ENCODE results near the gene FAM221A. TPM values are rescaled to one million over a fixed set of nuclear protein-coding genes. Genes with fewer than 3 reads are reported as not detected.
"Not testable (repeated sequence)": the region's sequence is repeated elsewhere in the genome, so short reads cannot be mapped to it uniquely, and the experiment has no call there.

The FAM221A gene
- total RNA-seq, 1 experiment from 2014 or later = 8.4 TPM

- H3K36me3 ChIP-seq (ENCODE audit: control insufficient read depth, insufficient read depth, low read length) = no peaks in the 10 kb centered on the region
- intact Hi-C loops (cut with micrococcal nuclease; ENCODE audit: unreplicated experiment) (no loop called here), in situ Hi-C loops (cut with HindIII; ENCODE audit: low pct_unique_long_range_greater_than_20kb, low sequenced_read_pairs) (no loop called here)
- ATAC-seq (peak; percentile 67), DNase-seq (ENCODE audit: low read depth, low spot score) (no peak)
- H3K9me3 ChIP-seq (ENCODE audit: control insufficient read depth, insufficient read depth, low read depth, low read length) = no peaks in the 10 kb centered on the region
- H3K4me3 ChIP-seq (ENCODE audit: low read depth in 2 of 2, low read length in 2 of 2) = peak overlapping the region; percentile 67 to 70
- POLR2A ChIA-PET = no interaction called here
- TF ChIP-seq SIN3A (IDR thresholded peaks at IDR 0.05; ENCODE audit: borderline replicate concordance, insufficient read depth, low read depth, low read length) (0 out of 2 replicates have a peak, but pooled peaks have one; percentile 46), POLR2AphosphoS5 (IDR thresholded peaks at IDR 0.05; ENCODE audit: low read depth, low read length) (no peak), TCF7L2 (IDR thresholded peaks at IDR 0.05; ENCODE audit: low read depth, low read length) (peak; percentile 60), REST (IDR thresholded peaks at IDR 0.05; ENCODE audit: insufficient read depth in 1 of 2, low read depth in 2 of 2, low read length in 1 of 2) (no peak), CTCF (IDR thresholded peaks at IDR 0.05) (no peak)
- CTCF ChIA-PET = interaction anchor here (0.6 to 1.1 kb wide), 2 partner anchors 66 to 476 kb away, joined by 3 to 4 read pairs; no protein-coding TSS in a partner anchor
- H3K4me1 ChIP-seq (ENCODE audit: control insufficient read depth, insufficient read depth, low read length) = peaks cover 10% of the 10 kb centered on the region
- BruUV-seq (replicated peaks) = no TSS peak
- no peaks in the 10 kb centered on the region for H3K27me3 ChIP-seq (ENCODE audit: control insufficient read depth, insufficient read depth, low read length)
- H3K27ac ChIP-seq (ENCODE audit: low read length) = peak overlapping the region; percentile 73
Observed at GRCh38 chr7:23680414-23681405, 711 bp downstream of the FAM221A start.

- H3K9me3 ChIP-seq (ENCODE audit: control insufficient read depth, insufficient read depth, low read depth, low read length); in situ Hi-C loops (cut with HindIII; ENCODE audit: low pct_unique_long_range_greater_than_20kb, low sequenced_read_pairs); DNase-seq (ENCODE audit: low read depth, low spot score); POLR2A ChIA-PET; H3K27ac ChIP-seq (ENCODE audit: low read length); CTCF ChIA-PET; H3K4me3 ChIP-seq (ENCODE audit: low read depth in 2 of 2, low read length in 2 of 2); BruUV-seq (replicated peaks); H3K27me3 ChIP-seq (ENCODE audit: control insufficient read depth, insufficient read depth, low read length); intact Hi-C loops (cut with micrococcal nuclease; ENCODE audit: unreplicated experiment); ATAC-seq; H3K36me3 ChIP-seq (ENCODE audit: control insufficient read depth, insufficient read depth, low read length): not testable (repeated sequence)
- H3K4me1 ChIP-seq (ENCODE audit: control insufficient read depth, insufficient read depth, low read length) = peaks cover 12% of the 10 kb centered on the region
Observed at GRCh38 chr7:23684041-23684440, 4.0 kb downstream of the FAM221A start.

- peaks cover 12% of the 10 kb centered on the region for H3K4me1 ChIP-seq (ENCODE audit: control insufficient read depth, insufficient read depth, low read length)
- ATAC-seq = peak; percentile 84
- no peaks in the 10 kb centered on the region for H3K27me3 ChIP-seq (ENCODE audit: control insufficient read depth, insufficient read depth, low read length)
- TF ChIP-seq CTCF (IDR thresholded peaks at IDR 0.05) = no peak
- no peak for TF ChIP-seq REST (IDR thresholded peaks at IDR 0.05; ENCODE audit: insufficient read depth in 1 of 2, low read depth in 2 of 2, low read length in 1 of 2)
- TF ChIP-seq SIN3A (IDR thresholded peaks at IDR 0.05; ENCODE audit: borderline replicate concordance, insufficient read depth, low read depth, low read length) = no peak
- TF ChIP-seq TCF7L2 (IDR thresholded peaks at IDR 0.05; ENCODE audit: low read depth, low read length) = no peak
- no peak for TF ChIP-seq POLR2AphosphoS5 (IDR thresholded peaks at IDR 0.05; ENCODE audit: low read depth, low read length)
- DNase-seq (ENCODE audit: low read depth, low spot score) = no peak
- BruUV-seq (replicated peaks) = no TSS peak
- intact Hi-C loops (cut with micrococcal nuclease; ENCODE audit: unreplicated experiment) = no loop called here
- ChIA-PET CTCF (no interaction called here), POLR2A (no interaction called here)
- 0 out of 2 replicates have a peak, but pooled peaks cover 3% of the 10 kb centered on the region for H3K36me3 ChIP-seq (ENCODE audit: control insufficient read depth, insufficient read depth, low read length)
- no peak overlapping the region; a peak in 1 of 4 replicates for H3K4me3 ChIP-seq (ENCODE audit: low read depth in 2 of 2, low read length in 2 of 2)
- in situ Hi-C loops (cut with HindIII; ENCODE audit: low pct_unique_long_range_greater_than_20kb, low sequenced_read_pairs) = no loop called here
- H3K27ac ChIP-seq (ENCODE audit: low read length) = peak overlapping the region; percentile 65
- no peaks in the 10 kb centered on the region for H3K9me3 ChIP-seq (ENCODE audit: control insufficient read depth, insufficient read depth, low read depth, low read length)
Observed at GRCh38 chr7:23685731-23686130, 5.7 kb downstream of the FAM221A start.

Data from Panc1 (cell line).